Stimulated activated CD8-positive, alpha-beta memory T cell treated with anti-CD3 and anti-CD28 coated beads, Interleukin-12 subunit alpha, Interleukin-12 subunit beta, amount 100 ng/mL, for 24 hours (primary cell): Measurements from ENCODE around the gene TSPAN8.
"Not testable (repeated sequence)": the region's sequence is repeated elsewhere in the genome, so short reads cannot be mapped to it uniquely, and the experiment has no call there.

ENCODE experiments used
- DNase-seq: peaks from one replicate; pipeline ENCODE4 v3.0.0-alpha.2; 2020; ENCODE audit errors: extremely low read depth

Gene TSPAN8

DNA sequence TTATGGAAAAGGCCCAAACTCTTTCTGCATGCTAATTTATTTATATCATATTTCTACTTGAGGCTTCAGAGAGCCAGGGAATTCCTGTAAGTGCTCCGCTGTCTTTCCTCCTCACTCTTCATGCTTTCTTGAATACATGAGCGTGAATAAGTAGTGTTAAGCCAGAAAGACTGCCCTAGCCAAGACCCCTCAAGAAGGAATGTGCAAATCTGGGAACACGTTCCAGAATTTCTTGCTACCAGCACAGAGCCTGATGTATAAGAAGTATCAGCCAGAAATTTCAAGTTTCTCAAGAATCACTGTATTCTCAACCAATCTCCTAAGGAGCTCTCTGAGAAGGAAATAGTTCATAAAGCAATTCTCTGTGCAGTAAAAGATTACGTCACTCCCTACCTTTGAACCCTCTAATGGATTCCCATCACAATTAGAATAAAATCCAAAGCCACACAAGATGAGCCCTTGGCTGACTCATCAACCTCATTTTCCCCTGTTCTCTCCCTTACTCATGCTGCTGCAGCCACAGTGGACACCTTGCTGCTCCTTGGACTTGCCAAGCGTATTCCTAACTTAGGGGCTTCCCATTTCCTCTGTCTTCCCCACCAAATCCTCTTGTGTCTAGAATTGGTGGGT lies 6.9 kb upstream of the TSPAN8 start:
- no peak for DNase-seq

DNA sequence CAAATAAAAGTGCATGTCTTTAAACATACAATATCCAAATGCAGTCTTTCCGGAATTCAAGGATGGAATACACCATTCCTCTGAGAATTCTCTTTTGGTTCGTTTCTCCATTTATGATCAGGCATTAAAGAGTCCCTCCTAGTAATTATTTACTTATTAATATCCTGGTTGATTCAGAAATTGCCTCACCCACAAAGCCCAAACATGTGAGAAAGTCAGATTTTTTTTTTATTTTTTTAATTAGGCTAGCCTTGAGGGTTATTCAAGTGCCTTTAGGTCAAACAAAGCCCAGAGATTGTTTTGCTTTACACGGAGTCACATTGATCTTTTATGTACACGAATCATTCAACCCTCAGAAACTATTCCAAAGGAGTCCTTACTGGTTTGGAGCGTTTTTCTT lies 6.4 kb upstream of the TSPAN8 start:
- DNase-seq: no peak

DNA sequence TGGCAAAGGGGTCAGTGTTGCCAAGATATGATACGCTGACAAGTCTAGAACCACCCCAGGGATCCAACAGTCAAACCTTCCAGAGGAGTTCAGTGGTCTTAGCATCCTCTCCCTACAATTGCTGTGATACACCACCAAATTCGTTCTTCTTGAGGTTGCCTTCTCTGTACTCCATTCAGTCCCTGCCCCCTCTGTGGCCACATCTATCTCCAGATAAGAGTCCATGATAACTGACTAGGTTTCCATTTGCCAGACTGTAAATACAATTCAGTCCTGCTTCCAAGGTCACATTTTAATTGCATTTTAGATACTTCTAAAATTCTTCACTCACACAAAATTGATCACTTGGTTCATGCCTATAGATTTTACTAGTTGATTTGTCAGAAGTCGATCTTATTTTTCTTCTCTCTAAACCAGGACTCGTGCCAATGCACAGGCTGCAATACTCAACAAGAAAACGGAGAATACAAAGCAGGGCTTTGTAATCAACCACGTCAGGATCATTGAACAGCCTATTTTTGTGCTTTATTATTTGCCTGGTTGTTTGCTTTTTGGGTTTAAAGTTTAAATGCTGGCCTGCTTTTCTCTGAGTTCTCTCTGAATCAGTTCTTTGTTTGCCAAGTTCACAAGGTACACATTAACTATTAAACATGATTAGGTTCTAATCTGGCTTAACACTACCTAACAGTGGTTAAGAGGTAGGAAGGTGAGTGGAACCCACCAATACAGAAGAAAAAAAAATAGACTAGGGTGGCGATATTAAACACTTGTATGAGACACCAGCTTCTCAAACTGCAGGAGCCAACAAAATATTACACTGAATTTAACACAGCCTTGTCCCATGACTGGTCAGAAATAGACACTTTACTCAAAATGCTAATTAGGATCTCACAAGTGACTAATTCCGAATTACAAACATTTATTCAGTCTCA lies 5.3 kb upstream of the TSPAN8 start:
- DNase-seq: no peak

DNA sequence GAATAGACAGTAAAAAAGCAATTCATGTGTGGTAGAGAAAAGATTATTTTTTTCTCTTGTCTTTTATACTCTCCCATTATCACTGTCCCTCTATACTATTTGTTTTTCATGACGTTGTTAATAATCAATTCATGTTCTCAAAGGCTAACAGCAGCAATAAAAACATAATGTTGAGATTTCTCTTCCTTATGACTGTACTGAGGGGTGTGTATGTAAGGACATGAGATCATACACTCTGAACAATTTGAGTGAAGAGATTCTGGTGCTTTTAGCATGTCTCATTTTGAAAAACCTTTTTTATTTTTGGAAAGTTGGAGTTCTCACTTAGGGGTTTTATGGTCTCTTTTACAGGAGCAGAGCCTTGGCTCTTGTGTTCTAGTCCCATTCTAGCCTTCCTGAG lies 3.8 kb upstream of the TSPAN8 start:
- no peak for DNase-seq

DNA sequence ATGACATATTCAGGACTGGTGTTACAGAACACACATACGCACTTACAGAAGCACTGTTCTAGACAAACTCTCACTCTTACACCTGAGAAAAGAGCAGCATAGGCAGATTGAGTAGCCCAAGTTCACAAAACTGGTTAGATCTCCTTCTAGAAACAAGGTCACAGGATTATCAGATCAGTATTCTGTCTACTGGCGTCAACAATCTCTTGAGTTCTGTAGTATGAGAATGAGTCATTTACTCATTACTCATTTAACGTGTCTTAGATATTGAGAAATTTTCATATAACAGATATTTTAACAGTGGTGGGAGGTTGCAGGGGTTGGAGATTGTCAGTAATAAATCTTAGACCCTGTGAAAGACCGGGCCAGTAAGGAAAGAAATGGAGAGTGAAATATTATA lies 2.8 kb upstream of the TSPAN8 start:
- DNase-seq: no peak

DNA sequence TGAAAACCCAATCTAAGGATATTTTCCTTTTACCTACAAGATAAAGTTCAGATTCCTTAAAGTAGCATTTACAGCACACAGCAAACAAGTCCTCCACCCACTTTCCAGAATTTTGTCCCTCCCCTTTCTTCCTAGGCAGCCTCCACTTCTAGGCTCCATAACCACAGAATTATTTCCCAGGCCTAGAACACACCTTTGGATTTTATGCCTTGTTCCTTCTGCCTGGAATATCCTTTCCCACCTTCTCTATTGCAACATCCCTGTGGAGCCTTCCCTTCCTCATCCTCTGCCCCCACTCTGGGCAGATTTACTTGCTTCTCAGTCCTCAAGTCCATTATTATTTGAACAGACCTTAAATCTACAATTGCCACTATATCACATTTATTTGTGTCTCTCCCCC lies 2.1 kb upstream of the TSPAN8 start:
- DNase-seq: no peak

DNA sequence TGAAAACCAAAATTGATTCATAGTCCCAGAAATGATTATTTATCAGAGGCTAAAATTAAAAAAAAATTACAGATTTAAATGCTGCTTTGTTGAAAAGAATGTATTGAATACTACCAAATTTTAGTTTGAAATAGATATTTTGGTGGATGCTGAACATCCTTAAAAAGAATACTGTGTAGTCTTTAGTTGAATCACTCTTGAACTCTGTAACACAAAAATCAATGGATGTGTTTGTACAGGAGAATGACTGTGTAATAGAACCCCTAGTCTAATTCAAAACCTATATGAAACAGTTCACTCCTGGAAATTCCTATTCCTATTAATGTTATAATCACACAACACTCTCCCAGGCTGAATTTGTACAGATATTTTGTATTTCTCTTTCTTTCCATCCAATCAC lies 1.5 kb upstream of the TSPAN8 start:
- no peak for DNase-seq

DNA sequence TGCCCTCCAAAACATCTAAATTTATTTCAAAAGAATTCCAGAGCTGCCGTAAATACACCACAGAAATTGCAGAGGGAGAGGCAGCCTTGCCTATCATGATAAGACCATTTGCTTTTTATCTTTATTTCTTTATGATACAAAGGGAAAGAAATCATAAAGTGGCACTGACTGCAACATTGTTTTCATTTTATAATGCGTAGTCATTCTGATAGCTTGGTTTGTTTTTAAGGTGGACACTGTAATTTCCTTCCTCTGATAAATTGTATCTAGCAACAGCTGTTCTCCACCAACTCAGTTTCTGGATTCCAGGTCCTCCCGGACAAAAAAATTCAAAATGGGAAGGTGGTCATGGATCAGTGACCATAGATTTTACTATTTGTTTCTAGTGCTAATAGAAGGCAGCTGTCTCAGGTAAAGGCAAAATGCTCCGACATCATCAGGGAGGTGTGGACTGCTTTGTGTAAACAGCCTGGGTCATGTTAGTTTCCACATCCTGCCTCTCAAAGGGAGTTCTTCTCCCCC lies 623 bp upstream of the TSPAN8 start:
- DNase-seq: no peak

DNA sequence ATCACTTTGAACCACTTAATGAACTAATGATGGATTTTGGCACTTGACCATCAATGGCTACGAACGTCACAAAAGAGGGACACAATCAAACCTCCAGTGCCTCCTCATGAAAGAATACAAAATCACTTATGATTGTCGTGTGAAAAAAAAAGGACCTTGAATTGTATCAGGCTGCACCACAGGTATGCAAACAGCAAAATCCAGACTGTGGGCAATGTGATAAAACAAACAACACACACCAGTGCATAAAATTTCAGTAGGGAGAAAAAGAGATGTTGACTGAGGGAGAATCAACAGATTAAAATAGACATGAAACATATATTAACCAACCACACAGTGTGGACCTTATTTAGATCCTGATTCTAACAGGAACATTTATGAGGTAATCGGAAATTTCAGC lies 2.6 kb downstream of the TSPAN8 start:
- DNase-seq: no peak

DNA sequence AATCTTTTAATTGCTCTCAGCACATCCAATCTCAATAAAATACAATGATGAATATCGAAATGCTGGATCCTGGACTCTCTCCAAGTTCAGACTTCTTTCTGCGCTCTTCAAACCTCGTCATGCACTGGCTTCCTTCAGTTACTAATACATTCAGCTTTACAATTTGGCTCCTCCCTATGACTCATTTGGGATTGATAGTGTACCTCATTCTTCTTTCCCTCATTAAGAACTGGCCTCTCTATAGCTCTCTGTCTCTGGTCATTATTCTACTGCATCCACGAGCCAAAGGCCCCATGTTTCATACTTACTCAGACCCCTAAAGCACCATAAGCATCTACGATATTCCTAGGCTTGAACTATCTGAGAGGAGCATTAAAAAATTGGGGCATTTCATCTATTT lies 4.9 kb downstream of the TSPAN8 start:
- no peak for DNase-seq

DNA sequence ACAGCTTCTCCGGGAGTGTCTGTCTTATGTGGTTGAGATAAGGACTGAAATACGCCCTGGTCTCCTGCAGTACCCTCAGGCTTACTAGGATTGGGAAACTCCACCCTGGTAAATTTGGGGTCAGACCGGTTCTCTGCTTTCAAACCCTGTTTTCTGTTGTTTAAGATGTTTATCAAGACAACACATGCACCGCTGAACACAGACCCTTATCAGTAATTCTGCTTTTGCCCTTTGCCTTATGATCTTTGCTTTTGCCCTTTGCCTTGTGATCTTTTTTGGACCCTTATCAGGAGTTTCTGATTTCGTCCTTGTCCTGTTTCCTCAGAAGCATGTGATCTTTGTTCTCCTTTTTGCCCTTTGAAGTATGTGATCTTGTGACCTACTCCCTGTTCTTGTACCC lies 7.8 kb downstream of the TSPAN8 start:
- not testable (repeated sequence) for DNase-seq

DNA sequence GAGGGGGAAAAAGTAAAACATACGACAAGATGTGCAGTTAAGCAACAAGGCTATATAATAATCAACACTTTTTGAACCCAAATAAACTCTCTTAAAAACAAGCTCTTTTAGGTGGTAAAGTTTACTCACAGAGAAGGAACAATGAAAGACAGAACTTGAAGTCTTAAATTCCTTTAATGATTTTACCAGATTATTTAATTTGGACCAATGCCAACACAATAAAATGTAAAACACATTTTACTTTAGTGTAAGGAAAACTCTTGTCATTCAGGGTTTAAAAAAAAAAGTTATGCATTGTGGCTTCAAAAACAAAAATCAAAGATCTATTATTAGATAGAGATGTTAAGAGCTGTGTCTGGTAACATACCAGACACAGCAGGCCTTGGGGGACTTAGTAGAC lies 13.1 kb downstream of the TSPAN8 start:
- DNase-seq: no peak

DNA sequence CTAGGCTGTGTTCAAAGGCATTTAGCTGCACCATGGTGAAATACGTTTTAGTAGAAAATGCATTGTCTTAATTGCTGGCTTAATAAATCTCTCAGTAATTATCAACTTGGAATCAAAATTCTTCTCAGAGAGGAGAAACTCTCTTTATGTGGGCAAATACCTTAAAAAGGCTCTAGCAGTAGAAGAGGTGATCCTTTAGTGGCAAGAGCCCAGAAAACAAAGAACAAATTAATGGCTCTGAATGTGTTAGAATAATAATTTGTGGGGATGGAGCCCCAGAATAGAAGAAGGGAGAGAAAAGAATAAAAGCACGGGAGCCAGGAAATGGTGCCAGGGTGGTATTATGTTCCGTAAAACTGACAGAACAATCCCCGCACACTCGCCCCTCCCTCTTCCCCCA lies 14.8 kb downstream of the TSPAN8 start:
- DNase-seq: no peak

DNA sequence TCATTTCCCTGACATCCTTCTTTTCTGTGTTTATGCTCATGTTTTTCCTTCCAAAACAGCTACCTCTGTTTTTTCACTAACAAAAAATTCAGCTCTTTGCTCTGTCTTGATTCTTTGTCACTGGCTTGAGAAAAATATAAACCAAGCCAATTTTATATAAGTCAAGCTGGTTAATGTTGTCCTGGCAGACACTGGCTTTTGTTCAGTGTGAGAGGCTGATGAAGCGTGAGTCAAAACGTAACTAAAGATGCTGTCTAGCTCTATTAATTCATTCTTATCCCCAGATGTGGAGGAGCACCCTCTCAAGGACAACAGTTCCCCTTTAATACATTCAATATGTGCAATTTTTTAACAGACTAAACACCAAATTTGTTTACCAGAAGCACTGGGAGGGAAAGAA lies 15.8 kb downstream of the TSPAN8 start:
- no peak for DNase-seq

DNA sequence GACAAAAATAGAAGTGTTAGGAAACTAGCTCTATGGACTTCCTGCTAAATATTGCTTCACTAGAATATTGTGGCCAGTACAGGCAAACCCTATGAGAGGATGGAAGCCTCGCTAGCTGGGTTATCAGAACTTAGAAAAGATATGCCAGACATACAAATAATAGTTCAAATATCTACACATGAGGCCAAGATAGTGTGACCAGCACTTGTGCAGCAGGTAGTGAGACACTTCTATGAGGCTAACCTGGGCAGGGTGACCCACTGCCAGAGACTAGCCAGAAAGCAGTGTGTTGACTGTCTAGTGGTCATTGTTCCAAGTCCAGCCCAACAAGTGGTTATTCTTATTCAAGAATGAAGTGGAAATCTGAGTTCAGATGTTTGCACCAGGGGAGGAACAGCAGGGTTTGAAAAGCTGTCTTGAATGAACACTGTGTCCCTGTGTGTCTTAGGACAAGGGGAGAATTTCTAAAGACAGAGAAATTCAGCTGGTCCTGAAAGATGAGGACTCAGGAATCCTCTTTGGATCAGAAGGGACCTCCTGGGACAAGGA lies 16.3 kb downstream of the TSPAN8 start:
- DNase-seq: no peak

DNA sequence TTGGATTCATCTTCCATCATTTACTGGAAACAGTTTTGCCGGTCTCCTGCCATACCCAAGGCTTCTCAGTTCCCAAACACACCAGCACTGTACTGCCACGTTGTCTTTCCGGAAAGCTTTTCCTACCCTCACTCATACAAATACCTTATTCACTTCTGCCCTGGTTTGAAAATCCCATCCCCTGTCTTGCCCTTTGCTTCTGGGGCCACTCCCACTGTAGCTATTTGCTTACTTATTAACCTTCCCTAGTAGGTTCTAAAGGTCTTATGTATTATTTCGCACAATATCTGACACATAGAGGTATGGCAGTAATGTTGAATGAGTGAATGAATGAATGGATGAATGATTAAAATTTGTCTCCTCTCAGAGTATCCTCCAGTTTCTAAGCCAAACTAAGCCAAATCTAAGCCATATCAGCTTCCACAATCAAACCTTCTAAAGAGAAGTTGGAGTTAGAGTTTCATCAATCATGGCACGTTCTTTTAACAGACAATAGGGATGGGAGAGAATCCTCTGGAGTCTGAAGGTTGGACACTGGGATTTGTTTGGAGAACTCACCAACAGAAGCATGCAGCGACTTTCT lies 18.6 kb downstream of the TSPAN8 start:
- DNase-seq: no peak

DNA sequence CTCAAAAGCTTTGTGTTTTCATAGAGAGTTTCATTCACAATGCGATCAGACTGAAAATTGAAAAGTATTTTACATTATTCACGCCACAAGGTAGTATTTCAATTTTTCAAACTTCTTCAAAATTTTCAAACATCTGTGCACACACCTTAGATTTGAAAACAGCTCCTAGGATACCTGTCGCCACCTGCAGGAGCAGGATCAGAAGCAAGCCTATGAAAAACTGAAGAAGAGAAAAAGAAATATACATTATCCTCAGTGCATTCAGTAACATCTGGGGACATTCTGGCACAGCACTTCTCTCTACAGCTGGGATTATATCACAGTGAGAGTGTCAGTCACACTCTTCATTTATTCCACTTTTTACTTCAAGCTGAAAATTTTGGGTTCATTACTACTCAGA lies 19.8 kb downstream of the TSPAN8 start:
- DNase-seq: no peak

DNA sequence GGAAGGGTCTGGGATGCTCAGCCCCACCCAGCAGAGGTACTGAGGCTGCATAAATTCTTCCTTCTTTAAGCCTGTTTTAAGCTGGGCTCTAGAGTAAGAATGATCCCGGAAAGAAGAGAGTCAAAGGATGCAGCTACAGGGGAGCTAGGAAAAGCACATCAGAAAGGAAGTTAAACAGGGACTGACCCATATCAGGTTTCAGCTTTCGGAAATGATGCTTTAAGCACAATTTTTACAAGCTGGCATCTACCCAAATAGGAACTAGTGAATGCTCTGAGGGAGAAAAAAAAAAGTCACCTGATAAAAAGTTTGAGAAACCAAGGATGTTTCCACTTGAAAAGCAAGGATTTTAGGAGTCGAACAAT lies 22.0 kb downstream of the TSPAN8 start:
- DNase-seq: no peak

DNA sequence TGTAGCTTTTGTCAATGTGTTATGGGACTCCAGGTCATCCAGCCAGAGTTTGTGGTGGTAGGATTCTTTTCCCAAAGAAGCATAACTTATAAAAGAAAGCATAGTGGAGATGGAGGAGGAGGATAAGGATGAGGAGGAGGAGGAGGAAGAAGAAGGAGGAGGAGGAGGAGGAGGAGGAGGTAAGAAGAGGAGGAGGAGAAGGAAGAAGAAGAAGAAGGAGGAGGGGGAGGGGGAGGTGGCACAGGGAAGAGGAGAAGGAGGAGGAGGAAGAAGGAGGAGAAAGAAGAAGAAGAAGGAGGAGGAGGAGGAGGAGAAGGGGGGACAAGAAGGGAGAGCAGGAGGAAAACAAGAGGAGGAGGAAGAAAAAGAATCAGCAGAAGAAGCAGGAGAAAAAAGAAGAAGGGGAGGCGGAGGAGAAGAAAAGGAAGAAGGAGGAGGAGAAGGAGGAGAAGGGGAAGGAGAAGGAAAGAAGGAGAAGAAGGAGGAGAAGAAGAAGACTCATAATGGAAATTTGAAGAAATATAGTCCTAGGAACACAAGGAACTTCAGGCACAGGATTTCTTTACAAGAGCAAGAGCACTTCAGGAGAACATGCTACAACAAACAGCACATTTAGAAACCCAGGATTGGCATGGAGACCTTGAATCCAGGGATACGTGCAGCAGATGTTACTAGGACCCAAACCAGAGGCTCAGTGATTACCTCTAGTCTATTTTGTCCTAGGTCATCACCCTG lies 22.6 kb downstream of the TSPAN8 start:
- DNase-seq: no peak

DNA sequence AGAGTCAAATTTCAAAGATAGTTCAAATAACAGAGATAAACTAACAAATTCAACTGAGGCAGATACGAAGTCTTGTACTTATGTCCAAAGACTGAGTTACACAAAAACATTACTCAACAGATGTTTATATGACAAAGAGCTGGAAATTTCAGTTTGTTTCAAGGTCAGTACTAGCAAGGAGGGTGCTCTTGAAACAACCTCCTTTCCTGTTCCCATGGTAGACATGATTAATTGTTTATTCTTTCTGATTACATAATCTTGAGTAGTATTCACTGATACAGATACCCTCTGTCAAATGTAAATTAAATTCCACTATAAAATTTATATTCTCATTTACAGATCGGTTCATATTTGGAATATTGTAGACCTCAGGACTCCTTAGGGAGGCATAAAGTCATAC lies 23.4 kb downstream of the TSPAN8 start:
- DNase-seq: no peak

DNA sequence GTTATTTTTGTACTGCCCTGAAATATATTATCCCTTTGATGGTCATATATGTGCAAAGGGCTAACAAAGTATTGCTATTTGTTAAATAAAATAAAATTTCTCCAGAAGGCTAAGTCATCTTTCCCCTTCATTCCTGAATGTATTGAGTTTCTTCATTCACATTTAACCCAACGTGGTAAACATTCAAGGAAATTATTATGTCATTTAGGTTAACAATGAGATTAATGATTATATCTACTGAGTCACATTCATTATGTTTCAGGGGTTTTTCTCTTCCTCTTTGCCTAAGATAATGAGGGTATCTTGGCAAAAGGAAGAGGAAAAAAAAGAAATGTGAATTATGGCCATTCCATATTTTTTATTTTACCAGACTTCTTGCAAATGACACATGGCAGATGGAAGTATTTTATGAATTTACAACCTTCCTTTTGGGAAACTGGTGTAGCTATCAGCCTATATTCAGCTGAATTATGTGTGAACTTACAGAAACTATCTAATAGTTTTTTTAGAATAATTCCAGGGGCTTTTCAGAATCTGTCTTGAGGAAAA lies 27.2 kb downstream of the TSPAN8 start:
- no peak for DNase-seq

DNA sequence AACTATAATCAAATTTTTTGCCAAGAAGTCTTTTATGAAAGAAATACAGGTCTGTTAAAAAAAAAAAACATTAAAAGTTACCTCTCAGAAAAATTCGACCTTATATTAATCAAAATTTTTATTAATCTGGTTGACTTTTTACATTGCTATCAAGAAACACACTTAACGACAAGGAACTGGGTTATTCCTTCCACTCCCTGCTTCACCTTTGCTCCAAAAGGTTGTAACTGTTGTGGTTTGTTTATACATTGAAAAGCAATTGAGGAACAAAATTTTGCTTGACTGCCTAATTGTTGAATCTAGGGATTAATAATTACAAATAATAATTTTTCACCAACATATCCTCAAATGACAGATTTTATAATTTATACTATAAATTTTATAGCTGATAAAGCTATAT lies 28.4 kb downstream of the TSPAN8 start:
- no peak for DNase-seq
